Measurements from ENCODE around the gene EML6.
"Not testable (repeated sequence)": the region's sequence is repeated elsewhere in the genome, so short reads cannot be mapped to it uniquely, and the experiment has no call there.

The EML6 gene

DNA sequence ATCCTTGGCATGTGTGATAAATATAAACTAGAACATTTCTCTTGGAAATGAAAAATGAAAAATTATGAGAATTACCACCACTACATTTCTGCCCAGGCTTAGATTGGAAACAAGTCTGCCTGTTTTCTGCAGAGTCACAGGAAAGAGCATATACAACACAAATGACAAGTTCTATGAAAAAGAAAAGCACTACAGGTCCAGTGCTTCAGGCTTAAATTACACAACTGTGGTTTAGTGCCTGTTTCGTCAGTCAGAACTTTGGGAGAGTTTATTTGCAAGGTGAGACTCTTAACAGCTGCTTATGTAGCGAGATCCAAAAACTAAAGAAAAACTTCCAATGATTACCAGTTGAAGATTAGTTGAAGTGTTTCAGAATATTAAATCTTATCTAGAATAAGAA is 257.9 kb downstream of the EML6 start:
- TF ChIP-seq, protein P1, sequence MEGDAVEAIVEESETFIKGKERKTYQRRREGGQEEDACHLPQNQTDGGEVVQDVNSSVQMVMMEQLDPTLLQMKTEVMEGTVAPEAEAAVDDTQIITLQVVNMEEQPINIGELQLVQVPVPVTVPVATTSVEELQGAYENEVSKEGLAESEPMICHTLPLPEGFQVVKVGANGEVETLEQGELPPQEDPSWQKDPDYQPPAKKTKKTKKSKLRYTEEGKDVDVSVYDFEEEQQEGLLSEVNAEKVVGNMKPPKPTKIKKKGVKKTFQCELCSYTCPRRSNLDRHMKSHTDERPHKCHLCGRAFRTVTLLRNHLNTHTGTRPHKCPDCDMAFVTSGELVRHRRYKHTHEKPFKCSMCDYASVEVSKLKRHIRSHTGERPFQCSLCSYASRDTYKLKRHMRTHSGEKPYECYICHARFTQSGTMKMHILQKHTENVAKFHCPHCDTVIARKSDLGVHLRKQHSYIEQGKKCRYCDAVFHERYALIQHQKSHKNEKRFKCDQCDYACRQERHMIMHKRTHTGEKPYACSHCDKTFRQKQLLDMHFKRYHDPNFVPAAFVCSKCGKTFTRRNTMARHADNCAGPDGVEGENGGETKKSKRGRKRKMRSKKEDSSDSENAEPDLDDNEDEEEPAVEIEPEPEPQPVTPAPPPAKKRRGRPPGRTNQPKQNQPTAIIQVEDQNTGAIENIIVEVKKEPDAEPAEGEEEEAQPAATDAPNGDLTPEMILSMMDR (IDR thresholded peaks at IDR 0.05; ENCODE audit: insufficient read depth, low read depth, low read length, missing control alignments), result no peak
- H3K4me3 ChIP-seq (ENCODE audit: low read depth, low read length), result no peak overlapping the region
- no peak for DNase-seq (ENCODE audit: low read depth)

GRCh38 chr2:54983345-54984220 is 260.1 kb downstream of the EML6 start:
- H3K4me3 ChIP-seq (ENCODE audit: low read depth, low read length), result no peak overlapping the region
- TF ChIP-seq, protein P1 (IDR thresholded peaks at IDR 0.05; ENCODE audit: insufficient read depth, low read depth, low read length, missing control alignments), result no peak
- DNase-seq (ENCODE audit: low read depth), result no peak

DNA sequence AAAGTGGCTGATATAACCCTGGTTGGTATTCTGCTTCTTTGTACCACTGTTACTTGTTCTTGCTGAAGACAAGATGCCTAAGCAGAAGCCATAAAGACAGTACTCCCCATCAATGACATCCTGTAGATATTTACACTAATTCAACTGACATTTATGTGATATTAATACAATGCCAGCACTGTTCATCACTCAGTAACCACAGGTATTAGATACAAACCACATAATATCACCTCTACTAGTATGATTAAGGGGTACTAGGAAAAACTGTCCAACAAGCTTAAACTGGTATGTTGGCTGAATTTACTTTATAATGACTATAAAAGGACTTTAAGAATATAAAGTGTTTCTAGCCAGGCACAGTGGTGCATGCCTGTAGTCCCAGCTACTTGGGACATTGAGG is 261.0 kb downstream of the EML6 start:
- no peak overlapping the region for H3K4me3 ChIP-seq (ENCODE audit: low read depth, low read length)
- TF ChIP-seq, protein P1 (IDR thresholded peaks at IDR 0.05; ENCODE audit: insufficient read depth, low read depth, low read length, missing control alignments), result no peak
- no peak for DNase-seq (ENCODE audit: low read depth)

GRCh38 chr2:54986264-54986663 is 262.8 kb downstream of the EML6 start:
- no peak for DNase-seq (ENCODE audit: low read depth)
- TF ChIP-seq, protein P1 (IDR thresholded peaks at IDR 0.05; ENCODE audit: insufficient read depth, low read depth, low read length, missing control alignments), result no peak

DNA sequence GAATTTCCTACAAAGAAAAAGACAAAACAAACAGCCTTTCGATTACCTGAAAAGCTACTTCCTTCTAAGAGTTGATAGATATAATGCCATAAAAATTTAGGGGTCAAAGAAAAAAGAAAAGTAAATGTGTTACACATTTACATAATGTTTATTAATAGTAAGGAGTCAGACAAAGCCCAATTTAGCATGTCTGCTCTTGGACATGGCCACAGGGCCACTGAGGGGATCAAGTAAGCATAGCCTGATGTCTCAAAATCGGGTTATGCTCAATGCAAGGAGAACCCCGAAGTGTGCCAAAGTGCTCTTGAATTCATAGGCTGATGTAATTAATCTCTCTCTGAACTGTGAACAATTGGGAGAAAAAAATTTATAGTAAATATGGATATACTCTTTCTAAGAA is 265.1 kb downstream of the EML6 start:
- H3K4me3 ChIP-seq (ENCODE audit: low read depth, low read length), result no peak overlapping the region
- no peak for DNase-seq (ENCODE audit: low read depth)
- TF ChIP-seq, protein P1 (IDR thresholded peaks at IDR 0.05; ENCODE audit: insufficient read depth, low read depth, low read length, missing control alignments), result no peak

More at GRCh38 chr2:54986264-54986663, 262.8 kb downstream of the EML6 start:
- no peak overlapping the region for H3K4me3 ChIP-seq (ENCODE audit: low read depth, low read length)

- not testable (repeated sequence) for H3K4me3 ChIP-seq (ENCODE audit: low read depth, low read length); DNase-seq (ENCODE audit: low read depth)
Observed at GRCh38 chr2:54990694-54991093, 267.2 kb downstream of the EML6 start.

- no peak overlapping the region for H3K4me3 ChIP-seq (ENCODE audit: low read depth, low read length)
- no peak for DNase-seq (ENCODE audit: low read depth)
- TF ChIP-seq, protein P1 (IDR thresholded peaks at IDR 0.05; ENCODE audit: insufficient read depth, low read depth, low read length, missing control alignments), result no peak
Observed at GRCh38 chr2:54995553-54995952, 272.1 kb downstream of the EML6 start.

Measured in GM12865 (cell line).